HEK293 (cell line): ENCODE data around the gene ASB10.
A peak's percentile ranks its signal among the peaks of the same experiment; 100 is the strongest.

ENCODE experiments used
- CTCF ChIA-PET: fragments of 350-600 bp; formaldehyde crosslinking; extraction: SDS; loops from one replicate; lab custom pipeline; 2021; ENCODE audit warnings: antibody characterized with exemption; lab: Yijun Ruan, JAX
- POLR2A ChIA-PET: fragments of 300-600 bp; formaldehyde crosslinking; extraction: SDS; loops from one replicate; lab custom pipeline; 2020; ENCODE audit warnings: antibody characterized with exemption, inconsistent platforms; lab: Yijun Ruan, JAX
- H3K27ac ChIP-seq: fragments of 200-500 bp; sonication (Bioruptor generic); 2 replicates; pipeline ENCODE4 v1.5.1; 2014; ENCODE audit warnings: low read depth, low read length, control low read depth, inconsistent platforms; ENCODE audit errors: extremely low read depth
- H3K36me3 ChIP-seq, 2 experiments: fragments of 200-500 bp in 1 of 2; sonication (Bioruptor generic) in 1 of 2; 1 replicate in 1 of 2; 2 replicates in 1 of 2; pipeline ENCODE4 v1.5.1; 2014 to 2017; ENCODE audit warnings: inconsistent platforms in 2 of 2, low read length in 2 of 2; ENCODE audit not compliant: control insufficient read depth in 2 of 2, insufficient read depth in 1 of 2
- H3K4me1 ChIP-seq: fragments of 200-500 bp; sonication (Bioruptor generic); 2 replicates; pipeline ENCODE4 v1.5.1; 2014; ENCODE audit warnings: mild to moderate bottlenecking, low read length, inconsistent platforms; ENCODE audit not compliant: control insufficient read depth, insufficient read depth
- H3K4me3 ChIP-seq: 2 replicates; pipeline ENCODE4 v1.5.1; 2011; ENCODE audit warnings: low read depth, mild to moderate bottlenecking, control low read depth, low read length, moderate library complexity
- H3K9me3 ChIP-seq: fragments of 200-500 bp; sonication (Bioruptor generic); 2 replicates; pipeline ENCODE4 v1.5.1; 2014; ENCODE audit warnings: low read depth, low read length, inconsistent platforms; ENCODE audit not compliant: control insufficient read depth, insufficient read depth
- BCL6B ChIP-seq: fragments of 450-650 bp; formaldehyde crosslinking; IDR thresholded peaks from 2 replicates; pipeline ENCODE4 v1.5.1; 2017; ENCODE audit warnings: missing biosample characterization, missing genetic modification characterization
- CTCF ChIP-seq: fragments of 450-650 bp; formaldehyde crosslinking; IDR thresholded peaks from 2 replicates; pipeline ENCODE4 v1.5.1; 2016; ENCODE audit warnings: missing biosample characterization, missing genetic modification characterization
- GLI2 ChIP-seq: fragments of 450-650 bp; formaldehyde crosslinking; IDR thresholded peaks from 2 replicates; pipeline ENCODE4; 2017; ENCODE audit warnings: missing biosample characterization, missing genetic modification characterization, low read depth, borderline replicate concordance
- GLIS2 ChIP-seq: fragments of 450-650 bp; formaldehyde crosslinking; IDR thresholded peaks from 2 replicates; pipeline ENCODE4 v1.5.1; 2016; ENCODE audit warnings: missing biosample characterization, missing genetic modification characterization
- KLF16 ChIP-seq: fragments of 450-650 bp; formaldehyde crosslinking; IDR thresholded peaks from 2 replicates; pipeline ENCODE4 v1.5.1; 2017; ENCODE audit warnings: missing biosample characterization, missing genetic modification characterization
- KLF17 ChIP-seq: fragments of 450-650 bp; formaldehyde crosslinking; IDR thresholded peaks from 2 replicates; pipeline ENCODE4 v1.5.1; 2016; ENCODE audit warnings: missing biosample characterization, missing genetic modification characterization
- PRDM1 ChIP-seq: fragments of 450-650 bp; formaldehyde crosslinking; IDR thresholded peaks from 2 replicates; pipeline ENCODE4; 2016; ENCODE audit warnings: missing biosample characterization, missing genetic modification characterization
- PRDM10 ChIP-seq: fragments of 450-650 bp; formaldehyde crosslinking; IDR thresholded peaks from 2 replicates; pipeline ENCODE4 v1.5.1; 2016; ENCODE audit warnings: missing biosample characterization, missing genetic modification characterization
- ZBTB6 ChIP-seq: fragments of 450-650 bp; formaldehyde crosslinking; IDR thresholded peaks from 2 replicates; pipeline ENCODE4 v1.5.1; 2017; ENCODE audit warnings: missing biosample characterization, missing genetic modification characterization
- ZNF121 ChIP-seq: fragments of 450-650 bp; formaldehyde crosslinking; IDR thresholded peaks from 2 replicates; pipeline ENCODE4 v1.5.1; 2016; ENCODE audit warnings: missing biosample characterization, missing genetic modification characterization
- ZNF138 ChIP-seq: fragments of 450-650 bp; formaldehyde crosslinking; IDR thresholded peaks from 2 replicates; pipeline ENCODE4 v1.5.1; 2016; ENCODE audit warnings: missing biosample characterization, missing genetic modification characterization, borderline replicate concordance
- ZNF157 ChIP-seq: fragments of 450-650 bp; formaldehyde crosslinking; IDR thresholded peaks from 2 replicates; pipeline ENCODE4 v1.5.1; 2016; ENCODE audit warnings: missing biosample characterization, missing genetic modification characterization
- ZNF202 ChIP-seq: fragments of 450-650 bp; formaldehyde crosslinking; IDR thresholded peaks from 2 replicates; pipeline ENCODE4 v1.5.1; 2016; ENCODE audit warnings: missing biosample characterization, missing genetic modification characterization, borderline replicate concordance
- ZNF223 ChIP-seq: fragments of 450-650 bp; formaldehyde crosslinking; IDR thresholded peaks from 2 replicates; pipeline ENCODE4 v1.5.1; 2016; ENCODE audit warnings: missing biosample characterization, missing genetic modification characterization
- ZNF248 ChIP-seq: fragments of 450-650 bp; formaldehyde crosslinking; IDR thresholded peaks from 2 replicates; pipeline ENCODE4 v1.5.1; 2017; ENCODE audit warnings: missing biosample characterization, missing genetic modification characterization
- ZNF280D ChIP-seq: fragments of 450-650 bp; formaldehyde crosslinking; IDR thresholded peaks from 2 replicates; pipeline ENCODE4 v1.5.1; 2016; ENCODE audit warnings: missing biosample characterization, missing genetic modification characterization
- ZNF473 ChIP-seq: fragments of 450-650 bp; formaldehyde crosslinking; IDR thresholded peaks from 2 replicates; pipeline ENCODE4 v1.5.1; 2017; ENCODE audit warnings: missing biosample characterization, missing genetic modification characterization
- ZNF561 ChIP-seq: fragments of 450-650 bp; IDR thresholded peaks from 2 replicates; pipeline ENCODE4 v1.5.1; 2018; ENCODE audit warnings: missing biosample characterization, missing genetic modification characterization, borderline replicate concordance
- ZNF600 ChIP-seq: fragments of 450-650 bp; formaldehyde crosslinking; IDR thresholded peaks from 2 replicates; pipeline ENCODE4 v1.5.1; 2016; ENCODE audit warnings: missing biosample characterization, missing genetic modification characterization
- ZNF626 ChIP-seq: fragments of 450-650 bp; sonication (Bioruptor Pico); formaldehyde crosslinking; IDR thresholded peaks from 2 replicates; pipeline ENCODE4 v1.5.1; 2018; ENCODE audit warnings: missing biosample characterization, missing genetic modification characterization, inconsistent platforms
- ZNF629 ChIP-seq: fragments of 450-650 bp; formaldehyde crosslinking; IDR thresholded peaks from 2 replicates; pipeline ENCODE4 v1.5.1; 2017; ENCODE audit warnings: missing biosample characterization, missing genetic modification characterization
- ZNF791 ChIP-seq: fragments of 450-650 bp; formaldehyde crosslinking; IDR thresholded peaks from 2 replicates; pipeline ENCODE4 v1.5.1; 2016; ENCODE audit warnings: missing biosample characterization, missing genetic modification characterization
- ZNF830 ChIP-seq: fragments of 450-650 bp; IDR thresholded peaks from 2 replicates; pipeline ENCODE4 v1.5.0; 2018; ENCODE audit warnings: missing biosample characterization, missing genetic modification characterization, low read depth, mild to moderate bottlenecking, moderate library complexity

Gene ASB10

GRCh38 chr7:151168003-151168786 lies 18.9 kb downstream of the ASB10 start:
- H3K9me3 ChIP-seq = no peaks in the 10 kb centered on the region
- H3K27ac ChIP-seq = peak overlapping the region; percentile 57; the same call in 1 of the 2 replicates
- no peaks in the 10 kb centered on the region for H3K36me3 ChIP-seq
- peak overlapping the region; percentile 48 for H3K4me3 ChIP-seq
- POLR2A ChIA-PET = interaction anchor here (1.5 kb wide), 1 partner anchor 11 kb away, joined by 6 read pairs; no protein-coding TSS in a partner anchor
- no peaks in the 10 kb centered on the region for H3K4me1 ChIP-seq
- CTCF ChIA-PET = interaction anchor here (0.6 to 2.5 kb wide), 15 partner anchors 10 to 679 kb away, joined by 3 to 13 read pairs (median 5); no protein-coding TSS in a partner anchor
- no peak for TF ChIP-seq GLI2 (tag by site-specific recombination)
- peak; percentile 88 for TF ChIP-seq ZNF600
- TF ChIP-seq ZNF629 = peak; percentile 37
- TF ChIP-seq GLIS2 (tag by site-specific recombination) = peak; percentile 91
- no peak for TF ChIP-seq ZNF626 (tag by site-specific recombination)
- TF ChIP-seq ZNF561 (tag by site-specific recombination) = peak; percentile 39; the same call in 1 of the 2 replicates
- peak; percentile 93 for TF ChIP-seq KLF16 (tag by site-specific recombination)
- no peak for TF ChIP-seq ZNF280D (tag by site-specific recombination)
- TF ChIP-seq ZNF138 (tag by site-specific recombination) = no peak
- TF ChIP-seq ZNF202 (tag by site-specific recombination) = 0 out of 2 replicates have a peak, but pooled peaks have one; percentile 30
- TF ChIP-seq ZNF473 (tag by site-specific recombination) = no peak
- peak; percentile 61; the same call in 1 of the 2 replicates for TF ChIP-seq ZNF121 (tag by site-specific recombination)
- 0 out of 2 replicates have a peak, but pooled peaks have one; percentile 13 for TF ChIP-seq ZNF791 (tag by site-specific recombination)
- peak; percentile 94 for TF ChIP-seq CTCF
- TF ChIP-seq ZNF248 = 0 out of 2 replicates have a peak, but pooled peaks have one; percentile 46
- peak; percentile 87 for TF ChIP-seq ZNF223
- TF ChIP-seq ZNF830 = no peak
- TF ChIP-seq KLF17 (tag by site-specific recombination) = peak; percentile 72; the same call in 1 of the 2 replicates
- peak; percentile 56; the same call in 1 of the 2 replicates for TF ChIP-seq ZNF157 (tag by site-specific recombination)
- no peak for TF ChIP-seq BCL6B (tag by site-specific recombination)
- peak; percentile 84 for TF ChIP-seq PRDM10 (tag by site-specific recombination)
- TF ChIP-seq ZBTB6 (tag by site-specific recombination) = peak; percentile 52; the same call in 1 of the 2 replicates
- peak; percentile 98 for TF ChIP-seq PRDM1
